Stimulated activated naive CD8-positive, alpha-beta T cell treated with anti-CD3 and anti-CD28 coated beads, Interleukin-15, amount 100 ng/mL, for 72 hours (primary cell): ENCODE data around the gene DCTN4.
"Not testable (repeated sequence)": the region's sequence is repeated elsewhere in the genome, so short reads cannot be mapped to it uniquely, and the experiment has no call there.

Experiments used
- ATAC-seq: fragments of 150-1000 bp; cut with Tn5 transposase; 2 replicates; pipeline ENCODE4 v1.10.0; 2021; ENCODE audit warnings: mild to moderate bottlenecking, moderate library complexity
- DNase-seq, 2 donors: peaks; one replicate each; pipeline ENCODE4 v3.0.0; 2021 to 2022
- H3K27ac Mint-ChIP-seq, 2 donors: one replicate each; pipeline ENCODE4 v1.8.0; 2022; ENCODE audit warnings: mild to moderate bottlenecking in 2 of 2, mixed read lengths in 2 of 2, moderate library complexity in 2 of 2
- H3K27me3 Mint-ChIP-seq: one replicate; pipeline ENCODE4 v1.8.0; 2022; ENCODE audit warnings: mixed read lengths
- H3K4me1 Mint-ChIP-seq: one replicate; pipeline ENCODE4 v1.8.0; 2022; ENCODE audit warnings: mild to moderate bottlenecking, mixed read lengths
- H3K4me3 Mint-ChIP-seq, 2 donors: one replicate each; pipeline ENCODE4 v1.8.0; 2022; ENCODE audit warnings: mild to moderate bottlenecking in 2 of 2, mixed read lengths in 2 of 2, moderate library complexity in 1 of 2
- H3K9me3 Mint-ChIP-seq, 2 donors: one replicate each; pipeline ENCODE4 v1.8.0; 2022; ENCODE audit warnings: mixed read lengths in 2 of 2

Gene DCTN4

GRCh38 chr5:150758531-150759333 is at the start of gene DCTN4:
DCTN4 (minus strand) TSS chr5:150759017; CDS start chr5:150758993, 24 bp downstream.
- H3K4me1 Mint-ChIP-seq: peaks cover 38% of the 10 kb centered on the region
- H3K27ac Mint-ChIP-seq: no peak within 1 kb of the TSS
- H3K4me3 Mint-ChIP-seq: no peak within 1 kb of the TSS
- no peaks in the 10 kb centered on the region for H3K9me3 Mint-ChIP-seq
- DNase-seq: peak; percentile 88 to 94
- peak; percentile 97 for ATAC-seq
- no peaks in the 10 kb centered on the region for H3K27me3 Mint-ChIP-seq

GRCh38 chr5:150804388-150804787 is 45.6 kb upstream of the DCTN4 start:
- ATAC-seq (no peak), DNase-seq (no peak)
- Mint-ChIP-seq H3K27ac (no peak overlapping the region), H3K9me3 (peaks cover 0 to 5% of the 10 kb centered on the region in 2 donors), H3K27me3 (peaks cover 6% of the 10 kb centered on the region), H3K4me1 (peaks cover 7% of the 10 kb centered on the region), H3K4me3 (no peak overlapping the region)

GRCh38 chr5:150801117-150801927 is 42.5 kb upstream of the DCTN4 start:
- no peak overlapping the region for H3K27ac Mint-ChIP-seq
- peak; percentile 65 for ATAC-seq

GRCh38 chr5:150797384-150797783 is 38.6 kb upstream of the DCTN4 start:
- ATAC-seq: peak; percentile 74
- Mint-ChIP-seq H3K4me1 (peaks cover 22% of the 10 kb centered on the region), H3K27me3 (peaks cover 6% of the 10 kb centered on the region), H3K4me3 (no peak overlapping the region), H3K9me3 (peaks cover 0 to 9% of the 10 kb centered on the region in 2 donors), H3K27ac (peak overlapping the region in 1 of 2 donors; percentile 21)
- no peak for DNase-seq

More at GRCh38 chr5:150801117-150801927, 42.5 kb upstream of the DCTN4 start:
- H3K4me1 Mint-ChIP-seq: peaks cover 20% of the 10 kb centered on the region
- DNase-seq: no peak
- H3K4me3 Mint-ChIP-seq: no peak overlapping the region
- H3K9me3 Mint-ChIP-seq: peaks cover 0 to 5% of the 10 kb centered on the region in 2 donors
- peaks cover 6% of the 10 kb centered on the region for H3K27me3 Mint-ChIP-seq

- Mint-ChIP-seq H3K4me3 (no peak overlapping the region), H3K27me3 (no peaks in the 10 kb centered on the region), H3K27ac (no peak overlapping the region), H3K4me1 (peaks cover 32% of the 10 kb centered on the region), H3K9me3 (peaks cover 0 to 9% of the 10 kb centered on the region in 2 donors)
- DNase-seq (no peak), ATAC-seq (no peak)
Measured at GRCh38 chr5:150794927-150795326, 36.1 kb upstream of the DCTN4 start.

GRCh38 chr5:150793423-150793888 is 34.6 kb upstream of the DCTN4 start:
- not testable (repeated sequence) for DNase-seq, H3K9me3 Mint-ChIP-seq, H3K27ac Mint-ChIP-seq, H3K4me3 Mint-ChIP-seq, ATAC-seq, H3K27me3 Mint-ChIP-seq
- peaks cover 47% of the 10 kb centered on the region for H3K4me1 Mint-ChIP-seq

GRCh38 chr5:150791536-150791935 is 32.7 kb upstream of the DCTN4 start:
- H3K9me3 Mint-ChIP-seq: peaks cover 0 to 9% of the 10 kb centered on the region in 2 donors
- no peak for DNase-seq
- H3K27ac Mint-ChIP-seq: no peak overlapping the region
- H3K4me1 Mint-ChIP-seq: peaks cover 51% of the 10 kb centered on the region
- ATAC-seq: no peak
- no peaks in the 10 kb centered on the region for H3K27me3 Mint-ChIP-seq
- H3K4me3 Mint-ChIP-seq: peak overlapping the region in 1 of 2 donors; percentile 73

- Mint-ChIP-seq H3K4me3 (peak overlapping the region; percentile 73 to 76), H3K27ac (peak overlapping the region; percentile 87 to 97), H3K9me3 (peaks cover 8 to 14% of the 10 kb centered on the region in 2 donors), H3K4me1 (peaks cover 57% of the 10 kb centered on the region), H3K27me3 (no peaks in the 10 kb centered on the region)
- peak; percentile 100 for ATAC-seq
- peak; percentile 68 to 81 for DNase-seq
Measured at GRCh38 chr5:150789943-150790611, 31.3 kb upstream of the DCTN4 start.

GRCh38 chr5:150789450-150789849 is 30.6 kb upstream of the DCTN4 start:
- Mint-ChIP-seq H3K27ac (peak overlapping the region; percentile 87 to 97), H3K4me1 (peaks cover 63% of the 10 kb centered on the region), H3K9me3 (peaks cover 8 to 14% of the 10 kb centered on the region in 2 donors), H3K4me3 (peak overlapping the region; percentile 73 to 76), H3K27me3 (no peaks in the 10 kb centered on the region)
- DNase-seq (no peak), ATAC-seq (no peak)

GRCh38 chr5:150788977-150789376 is 30.2 kb upstream of the DCTN4 start:
- peaks cover 8 to 13% of the 10 kb centered on the region in 2 donors for H3K9me3 Mint-ChIP-seq
- peak overlapping the region; percentile 87 to 97 for H3K27ac Mint-ChIP-seq
- ATAC-seq: no peak
- DNase-seq: no peak
- H3K4me1 Mint-ChIP-seq: peaks cover 68% of the 10 kb centered on the region
- H3K4me3 Mint-ChIP-seq: peak overlapping the region; percentile 73 to 76
- H3K27me3 Mint-ChIP-seq: no peaks in the 10 kb centered on the region

GRCh38 chr5:150787656-150788055 is 28.8 kb upstream of the DCTN4 start:
- no peak for ATAC-seq
- Mint-ChIP-seq H3K27me3 (no peaks in the 10 kb centered on the region), H3K9me3 (peaks cover 5 to 8% of the 10 kb centered on the region in 2 donors), H3K27ac (no peak overlapping the region), H3K4me1 (peaks cover 81% of the 10 kb centered on the region), H3K4me3 (peak overlapping the region in 1 of 2 donors; percentile 46)
- DNase-seq: no peak

- Mint-ChIP-seq H3K4me3 (peak overlapping the region in 1 of 2 donors; percentile 46), H3K27ac (peak overlapping the region in 1 of 2 donors; percentile 19), H3K4me1 (peaks cover 89% of the 10 kb centered on the region), H3K9me3 (peaks cover 5 to 8% of the 10 kb centered on the region in 2 donors), H3K27me3 (no peaks in the 10 kb centered on the region)
- ATAC-seq: no peak
- no peak for DNase-seq
Measured at GRCh38 chr5:150786876-150787275, 28.1 kb upstream of the DCTN4 start.

GRCh38 chr5:150785950-150786349 is 27.1 kb upstream of the DCTN4 start:
- Mint-ChIP-seq H3K27me3 (no peaks in the 10 kb centered on the region), H3K27ac (peak overlapping the region in 1 of 2 donors; percentile 19), H3K4me3 (peak overlapping the region in 1 of 2 donors; percentile 51), H3K4me1 (peaks cover 91% of the 10 kb centered on the region), H3K9me3 (peaks cover 5 to 8% of the 10 kb centered on the region in 2 donors)
- DNase-seq (no peak), ATAC-seq (no peak)

- peak overlapping the region; percentile 72 to 98 for H3K4me3 Mint-ChIP-seq
- ATAC-seq (peak; percentile 80), DNase-seq (peak; percentile 60 to 79)
Measured at GRCh38 chr5:150783422-150783928, 24.7 kb upstream of the DCTN4 start.

GRCh38 chr5:150782850-150783249 is 24.0 kb upstream of the DCTN4 start:
- Mint-ChIP-seq H3K9me3 (peaks cover 5 to 8% of the 10 kb centered on the region in 2 donors), H3K27ac (peak overlapping the region; percentile 6 to 23), H3K4me1 (peaks cover 89% of the 10 kb centered on the region), H3K4me3 (peak overlapping the region; percentile 72 to 98), H3K27me3 (no peaks in the 10 kb centered on the region)
- no peak for ATAC-seq
- DNase-seq: no peak

More at GRCh38 chr5:150783422-150783928, 24.7 kb upstream of the DCTN4 start:
- H3K27me3 Mint-ChIP-seq: no peaks in the 10 kb centered on the region
- peak overlapping the region; percentile 23 to 88 for H3K27ac Mint-ChIP-seq
- H3K4me1 Mint-ChIP-seq: peaks cover 86% of the 10 kb centered on the region
- H3K9me3 Mint-ChIP-seq: peaks cover 5 to 8% of the 10 kb centered on the region in 2 donors
